A204.1 (cell line): ENCODE data around the gene HOXD9.

Experiments used
- FAIRE-seq: peaks from 2 replicates; lab custom pipeline; 2012; peaks lifted over from hg19 to GRCh38; lab: Jason Lieb, UNC

The HOXD9 gene

DNA sequence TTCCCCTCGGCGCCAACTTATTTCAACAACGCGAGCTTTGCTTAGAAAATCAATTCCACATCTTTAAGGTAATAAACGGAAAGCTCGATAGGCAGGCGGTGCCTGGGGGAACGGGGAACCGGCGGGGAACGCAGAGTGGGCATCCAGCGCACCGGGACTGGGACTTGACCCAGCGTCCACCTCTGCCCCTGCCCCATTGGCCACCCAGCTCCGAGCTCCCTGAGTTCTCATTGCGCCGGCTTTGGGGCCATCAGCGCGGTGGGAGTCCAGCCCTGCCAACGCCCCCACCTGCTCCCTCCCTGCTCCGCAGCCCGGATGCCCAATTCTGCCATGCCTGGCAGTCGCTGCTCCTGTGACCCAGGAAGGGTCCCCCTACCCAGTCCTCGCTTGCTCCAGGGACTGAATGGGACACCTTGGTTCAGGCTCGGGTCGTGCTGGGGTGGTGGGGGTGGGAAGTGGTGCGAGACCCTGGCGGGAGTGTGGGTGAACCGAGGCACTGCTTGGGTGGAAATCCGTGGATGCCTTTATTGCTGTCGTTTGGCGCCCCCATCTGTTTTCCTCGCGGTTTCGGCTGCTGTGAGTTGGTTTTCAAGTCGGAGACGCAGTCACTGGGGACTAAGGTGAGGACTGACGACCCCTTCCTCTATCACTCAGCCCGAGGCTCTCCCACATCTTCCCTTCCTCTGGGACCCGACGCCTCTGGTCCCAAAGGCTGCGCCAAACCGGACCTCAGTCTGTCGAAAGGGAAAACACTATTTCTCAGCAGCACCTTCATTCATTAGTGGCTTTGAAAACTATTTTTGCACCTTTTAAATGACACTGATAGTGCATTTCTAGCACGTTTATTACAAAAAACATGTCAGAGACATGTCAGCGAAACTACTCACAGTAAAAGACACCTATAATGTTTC, 36.4 kb upstream of the HOXD9 start:
- no peak for FAIRE-seq

DNA sequence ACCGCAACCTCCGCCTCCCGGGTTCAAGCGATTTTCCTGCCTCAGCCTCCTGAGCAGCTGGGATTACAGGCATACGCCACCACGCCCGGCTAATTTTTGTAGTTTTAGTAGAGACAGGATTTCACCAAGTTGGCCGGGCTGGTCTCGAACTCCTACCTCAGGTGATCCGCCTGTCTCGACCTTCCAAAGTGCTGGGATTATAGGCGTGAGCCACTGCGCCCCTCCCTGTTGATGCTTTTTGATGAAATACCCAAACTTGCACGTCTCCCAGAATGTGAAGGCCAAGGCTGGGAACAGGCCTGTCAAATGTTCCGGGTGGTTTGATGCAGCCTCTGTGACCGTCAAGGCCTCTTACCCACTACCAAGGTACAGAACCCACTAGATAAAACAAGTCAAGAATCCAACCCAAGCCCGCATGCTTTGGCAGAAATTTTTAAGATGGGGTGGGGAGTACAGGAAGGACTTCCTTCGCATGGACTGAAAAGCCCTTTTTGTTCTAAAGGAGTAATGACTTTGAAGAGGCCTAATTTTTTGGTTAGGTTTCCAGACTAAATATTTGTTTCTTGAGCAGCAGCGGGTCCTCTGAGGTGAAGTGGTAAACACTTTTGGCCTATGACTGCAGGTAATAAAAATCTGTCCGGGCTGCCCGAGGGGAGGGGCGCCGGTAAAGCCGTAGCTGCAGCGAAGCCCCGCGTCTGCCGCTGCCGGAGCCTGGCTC, 35.0 kb upstream of the HOXD9 start:
- no peak for FAIRE-seq

DNA sequence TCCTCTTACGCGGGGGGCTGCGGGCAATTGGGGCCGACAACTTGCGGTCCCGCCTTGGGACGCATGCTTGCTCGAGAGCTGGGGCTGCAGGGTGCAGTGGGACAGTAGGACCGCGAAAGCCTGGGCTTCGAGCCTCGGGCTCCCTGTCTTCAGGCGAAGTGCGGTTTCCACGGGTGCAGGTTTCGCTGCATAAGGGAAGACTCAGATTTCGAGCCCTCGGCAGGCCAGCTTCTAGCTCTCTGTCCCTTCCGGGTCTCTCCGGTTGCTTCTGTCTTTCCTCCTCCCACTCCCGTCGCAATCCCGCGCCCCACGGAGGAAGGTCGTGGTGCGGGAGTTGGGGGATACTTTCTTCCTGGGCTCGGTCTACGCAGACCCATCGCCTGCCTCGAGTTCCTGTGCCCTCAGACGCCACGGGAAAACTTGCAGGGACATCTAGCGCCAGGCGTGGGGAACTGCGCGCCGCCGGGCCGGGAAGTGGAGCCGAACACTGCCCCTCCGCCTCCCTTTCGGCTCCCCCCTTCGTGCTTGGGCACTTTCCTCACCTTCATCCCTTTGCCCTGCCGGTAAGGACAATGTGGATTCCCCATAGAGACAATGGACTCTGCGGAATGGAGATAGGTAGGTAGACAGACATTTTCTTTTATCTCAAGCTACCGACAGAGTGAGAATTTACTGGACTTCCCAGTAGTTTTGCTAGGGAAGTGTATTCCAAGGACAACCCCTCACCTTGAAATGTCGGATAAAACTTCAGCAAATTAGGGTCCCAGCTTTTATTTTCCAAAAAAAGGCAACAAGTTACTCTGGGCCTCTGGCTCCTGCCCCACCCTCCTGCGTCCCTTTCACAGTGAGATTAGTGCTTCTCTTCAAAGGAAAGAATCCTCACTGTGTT, 34.2 kb upstream of the HOXD9 start:
- no peak for FAIRE-seq

DNA sequence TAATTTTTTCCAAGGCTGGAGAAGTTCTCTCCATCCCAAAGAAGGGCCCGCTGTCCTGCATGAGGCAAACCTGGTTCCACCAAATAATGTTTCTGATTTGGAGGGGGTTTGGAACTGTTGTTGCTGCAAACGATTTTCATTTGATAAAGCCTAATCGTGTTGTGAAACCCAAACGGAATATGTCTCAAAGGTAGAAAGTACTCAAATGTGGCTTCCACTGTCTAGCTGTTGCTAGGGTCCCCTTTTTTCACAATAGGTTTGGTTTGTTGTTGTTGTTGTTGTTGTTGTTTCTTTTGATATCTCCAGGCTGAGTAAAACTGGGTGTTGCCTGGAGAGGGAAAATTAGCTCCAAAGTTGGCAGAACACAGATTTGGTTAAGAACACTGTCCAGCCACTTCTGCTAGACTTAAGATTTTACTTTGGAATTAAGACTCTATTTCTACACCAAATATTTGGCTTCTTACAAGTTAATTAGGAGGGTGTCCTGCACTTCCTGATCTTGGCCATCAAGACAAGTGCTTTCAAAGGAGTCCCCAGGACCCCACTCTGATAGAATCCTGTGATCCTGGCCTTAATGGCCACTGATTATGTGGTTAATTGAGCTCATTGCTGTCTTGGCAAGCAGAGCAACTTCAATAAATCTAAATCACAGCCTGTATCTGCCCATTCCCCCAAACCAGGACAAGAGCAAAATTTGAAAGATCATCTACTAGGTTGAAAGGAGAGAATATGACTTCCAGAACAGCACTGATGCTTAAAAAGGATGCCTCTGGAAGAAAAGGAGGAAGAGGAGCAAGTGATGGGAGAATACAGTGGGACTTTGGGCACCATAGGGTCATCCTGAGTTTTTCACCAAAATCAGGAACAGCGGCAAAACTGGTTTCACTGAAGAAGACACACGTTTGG, 33.3 kb upstream of the HOXD9 start:
- no peak for FAIRE-seq

DNA sequence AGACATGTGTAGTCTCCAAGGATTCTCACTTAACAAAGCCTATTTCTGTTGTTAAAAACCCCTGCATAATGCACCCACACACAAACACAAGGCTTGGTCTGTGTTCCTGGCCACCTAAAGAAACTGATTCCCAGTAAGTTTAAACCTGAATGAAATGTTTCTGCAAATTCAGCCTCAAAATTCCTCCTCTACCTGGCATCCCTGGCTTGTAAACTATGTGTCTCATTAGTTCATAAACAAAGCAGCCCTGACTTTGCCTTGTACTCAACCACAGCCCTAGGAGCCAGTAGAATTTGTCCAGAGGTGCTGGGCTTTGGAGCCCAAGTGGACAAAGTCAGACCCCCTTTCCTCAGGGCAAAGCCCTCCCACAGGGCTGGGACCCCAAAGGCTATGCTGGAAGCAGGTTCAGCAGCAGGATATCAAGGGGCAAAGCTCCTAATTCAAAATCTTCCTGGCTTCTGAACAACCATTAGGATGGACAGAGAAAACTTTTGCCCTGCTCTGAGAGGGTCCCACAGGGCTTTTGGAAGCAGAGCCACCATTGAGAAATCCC, 32.6 kb upstream of the HOXD9 start:
- FAIRE-seq, result no peak

DNA sequence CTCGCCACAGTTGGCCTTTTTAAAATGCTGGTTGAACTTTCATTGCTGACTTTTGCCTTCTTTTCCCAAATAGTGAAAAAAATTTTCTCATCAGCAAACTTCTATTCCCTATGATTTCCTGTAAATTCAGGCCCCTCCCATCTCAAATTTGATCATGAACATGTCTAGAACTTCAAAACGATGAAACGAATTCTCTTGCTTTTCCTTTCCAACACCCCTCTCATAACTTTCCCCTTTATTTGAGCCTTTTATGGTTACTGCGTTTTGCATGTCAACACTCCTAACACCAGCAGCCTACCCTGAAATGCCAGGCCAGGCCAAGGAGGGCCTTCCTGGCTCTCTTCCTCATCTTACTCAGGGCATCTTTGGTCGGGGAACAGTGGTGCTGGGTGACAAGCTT, 31.7 kb upstream of the HOXD9 start:
- no peak for FAIRE-seq

DNA sequence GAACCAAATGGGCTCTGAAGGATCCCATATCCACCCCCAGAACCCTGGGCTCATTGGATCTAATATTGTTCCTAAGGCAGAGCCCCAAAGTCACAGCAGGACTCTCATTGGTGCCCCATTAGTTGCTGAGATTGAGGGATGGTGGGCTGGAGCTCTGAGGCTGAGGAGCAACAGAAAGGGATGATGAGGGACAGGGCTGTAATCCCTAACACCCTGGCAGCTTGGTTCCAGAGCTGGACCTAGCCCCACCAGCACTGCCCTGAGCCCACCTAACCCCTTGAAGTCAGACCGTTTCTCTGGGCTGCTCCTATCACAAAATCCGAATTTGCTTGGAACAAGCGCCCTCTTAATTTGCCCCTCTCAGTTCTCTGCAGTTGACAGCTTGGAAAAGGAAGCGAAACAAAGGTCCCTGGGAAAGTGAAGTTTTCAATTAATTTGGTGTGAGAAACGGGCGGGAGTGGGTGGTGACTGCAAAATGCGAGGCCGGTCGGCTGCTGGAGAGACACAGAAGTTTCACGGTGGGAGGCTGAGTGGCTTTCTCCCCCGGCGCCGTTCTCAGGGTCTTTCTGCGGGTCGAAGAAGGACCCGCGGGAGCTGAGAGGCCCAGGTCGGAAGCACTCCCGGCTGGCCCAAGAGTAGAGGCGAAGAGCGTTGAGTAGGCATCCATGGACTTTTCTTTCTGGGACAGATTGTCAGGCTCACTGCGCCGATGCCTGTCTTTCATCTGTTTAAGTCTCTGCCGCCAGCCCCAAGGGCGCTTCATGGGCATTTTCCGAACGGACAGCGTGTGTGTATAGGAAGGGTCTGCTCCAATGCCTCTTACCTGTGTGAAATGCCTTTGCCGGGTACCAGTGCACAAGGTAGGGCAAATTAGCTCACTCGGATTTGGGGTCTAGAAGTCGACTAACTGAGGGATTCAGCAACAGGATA, 30.9 kb upstream of the HOXD9 start:
- FAIRE-seq, result no peak

DNA sequence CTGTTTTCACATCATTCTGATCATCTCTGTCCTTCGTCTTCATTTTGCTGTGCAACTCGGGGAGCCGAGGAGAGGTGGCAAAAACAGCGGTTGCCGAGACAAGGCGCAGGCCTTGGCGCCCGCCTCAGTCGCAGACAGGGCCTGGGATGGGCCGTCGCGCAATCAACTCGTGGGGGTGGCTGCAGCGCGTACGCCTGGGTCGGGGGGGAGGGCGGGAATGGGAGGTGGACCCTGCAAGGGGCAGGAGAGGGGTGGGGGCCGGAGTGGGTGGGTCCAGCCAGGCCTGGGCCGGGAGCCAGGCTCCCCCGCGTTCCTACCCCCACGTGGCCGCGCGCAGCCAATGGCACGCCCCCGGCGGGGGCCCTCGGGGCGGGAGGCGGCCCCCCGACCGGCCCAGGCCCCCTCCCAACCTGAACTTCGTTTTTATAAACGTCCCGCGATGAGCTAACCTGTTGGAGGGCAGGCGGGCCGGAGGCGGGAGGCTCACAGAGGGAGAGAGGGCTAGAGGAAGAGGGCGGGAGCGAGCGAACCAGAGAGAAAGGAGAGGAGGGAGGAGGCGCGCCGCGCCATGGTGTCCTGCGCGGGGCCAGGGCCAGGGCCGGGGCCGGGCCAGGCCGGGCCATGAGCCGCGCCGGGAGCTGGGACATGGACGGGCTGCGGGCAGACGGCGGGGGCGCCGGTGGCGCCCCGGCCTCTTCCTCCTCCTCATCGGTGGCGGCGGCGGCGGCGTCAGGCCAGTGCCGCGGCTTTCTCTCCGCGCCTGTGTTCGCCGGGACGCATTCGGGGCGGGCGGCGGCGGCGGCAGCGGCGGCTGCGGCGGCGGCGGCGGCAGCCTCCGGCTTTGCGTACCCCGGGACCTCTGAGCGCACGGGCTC, 30.0 kb upstream of the HOXD9 start, which contains the start of gene HOXD13:
Gene HOXD13, plus strand, starts transcription at position 452 of the 875 bp plus-strand sequence. Its CDS starts 170 bp downstream, at position 622.
- FAIRE-seq, result no peak

DNA sequence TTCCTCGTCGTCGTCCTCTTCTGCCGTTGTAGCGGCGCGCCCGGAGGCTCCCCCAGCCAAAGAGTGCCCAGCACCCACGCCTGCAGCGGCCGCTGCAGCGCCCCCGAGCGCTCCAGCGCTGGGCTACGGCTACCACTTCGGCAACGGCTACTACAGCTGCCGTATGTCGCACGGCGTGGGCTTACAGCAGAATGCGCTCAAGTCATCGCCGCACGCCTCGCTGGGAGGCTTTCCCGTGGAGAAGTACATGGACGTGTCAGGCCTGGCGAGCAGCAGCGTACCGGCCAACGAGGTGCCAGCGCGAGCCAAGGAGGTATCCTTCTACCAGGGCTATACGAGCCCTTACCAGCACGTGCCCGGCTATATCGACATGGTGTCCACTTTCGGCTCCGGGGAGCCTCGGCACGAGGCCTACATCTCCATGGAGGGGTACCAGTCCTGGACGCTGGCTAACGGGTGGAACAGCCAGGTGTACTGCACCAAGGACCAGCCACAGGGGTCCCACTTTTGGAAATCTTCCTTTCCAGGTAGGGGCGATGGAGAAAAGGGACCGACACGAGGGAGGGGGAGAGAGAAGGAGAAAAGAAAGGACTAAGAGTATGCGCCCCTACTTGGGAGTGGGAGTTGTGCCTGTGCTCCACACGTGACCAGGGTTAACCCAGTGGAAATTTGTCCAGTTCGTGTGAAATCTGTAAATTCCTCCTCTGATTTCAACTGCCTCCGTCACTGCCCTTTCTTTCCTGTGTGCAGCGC, 29.2 kb upstream of the HOXD9 start:
- FAIRE-seq, result no peak

DNA sequence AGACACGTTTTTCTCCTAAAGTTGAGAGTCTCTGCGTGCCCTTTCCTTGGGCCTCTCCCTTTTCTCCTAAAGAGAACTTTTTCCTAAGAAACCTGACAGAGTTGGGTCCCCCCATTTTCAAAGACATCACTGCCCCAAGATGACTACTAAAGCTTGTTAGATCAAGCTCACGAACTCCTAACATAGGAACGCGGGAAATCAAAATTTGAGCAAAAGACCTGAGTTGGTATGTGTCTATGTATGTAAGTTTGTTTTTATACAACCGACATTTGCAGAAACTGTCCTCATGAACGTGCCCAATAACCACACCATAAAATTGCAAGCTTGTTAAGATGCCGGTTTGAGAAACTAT, 28.6 kb upstream of the HOXD9 start:
- FAIRE-seq, result no peak

DNA sequence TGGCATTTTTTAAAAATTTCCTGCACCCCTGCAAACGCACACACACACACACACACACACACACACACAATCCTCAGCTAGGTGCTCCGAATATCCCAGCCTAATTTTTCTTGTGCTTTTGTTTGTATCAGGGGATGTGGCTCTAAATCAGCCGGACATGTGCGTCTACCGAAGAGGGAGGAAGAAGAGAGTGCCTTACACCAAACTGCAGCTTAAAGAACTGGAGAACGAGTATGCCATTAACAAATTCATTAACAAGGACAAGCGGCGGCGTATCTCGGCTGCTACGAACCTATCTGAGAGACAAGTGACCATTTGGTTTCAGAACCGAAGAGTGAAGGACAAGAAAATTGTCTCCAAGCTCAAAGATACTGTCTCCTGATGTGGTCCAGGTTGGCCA, 28.2 kb upstream of the HOXD9 start:
- FAIRE-seq, result no peak

DNA sequence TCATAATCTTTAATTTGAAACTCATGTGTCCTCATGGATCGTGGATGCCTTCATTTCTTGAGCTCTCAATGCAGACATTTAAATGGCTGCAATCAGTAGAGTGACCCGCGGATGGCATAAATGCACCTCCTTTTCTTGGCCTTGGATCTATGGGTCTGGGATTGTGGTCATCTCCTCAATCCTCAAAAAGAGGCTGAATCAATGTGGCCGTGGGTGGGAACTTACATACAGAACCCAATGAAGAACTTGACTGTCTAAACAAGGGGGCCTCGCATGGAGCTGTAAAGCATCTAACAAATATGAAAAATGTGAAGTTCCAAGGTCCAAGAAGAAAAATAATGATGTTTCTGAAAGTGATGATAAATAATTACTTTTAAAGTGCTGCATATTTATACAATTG, 27.1 kb upstream of the HOXD9 start:
- FAIRE-seq, result no peak

DNA sequence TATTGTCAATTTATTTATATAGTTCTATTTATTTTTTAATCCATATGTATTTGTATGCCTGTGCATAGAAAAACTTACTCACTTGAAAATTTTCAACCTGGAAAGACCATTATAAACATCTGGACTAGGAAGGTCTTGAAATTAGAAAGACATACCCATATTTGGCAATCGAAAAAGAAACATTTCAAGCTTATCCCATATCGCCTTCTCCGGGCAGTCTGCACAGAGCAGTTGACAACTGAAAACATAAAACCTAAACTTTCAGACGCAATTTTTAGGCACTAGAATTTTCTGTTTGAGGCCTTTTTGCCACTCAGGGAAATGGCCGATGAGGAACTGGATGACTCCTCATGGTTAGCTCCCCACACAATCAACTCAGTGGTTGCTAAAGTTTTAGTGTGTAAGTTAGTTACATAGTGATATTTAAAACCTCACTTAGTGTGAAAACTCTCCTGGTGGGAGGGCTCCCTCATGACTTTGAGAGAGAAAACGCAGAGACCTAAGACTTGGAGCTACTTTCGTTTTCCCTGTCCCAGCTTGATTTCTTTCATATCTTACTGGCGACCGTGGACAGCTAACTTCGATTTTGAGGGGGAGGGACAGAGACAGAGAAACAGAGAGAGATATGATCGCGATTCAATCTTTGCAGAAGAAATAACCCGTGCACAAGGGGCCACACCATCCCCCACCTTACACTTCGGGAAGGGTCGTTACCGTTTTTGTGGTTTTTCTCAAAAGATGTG, 26.1 kb upstream of the HOXD9 start:
- FAIRE-seq, result no peak

DNA sequence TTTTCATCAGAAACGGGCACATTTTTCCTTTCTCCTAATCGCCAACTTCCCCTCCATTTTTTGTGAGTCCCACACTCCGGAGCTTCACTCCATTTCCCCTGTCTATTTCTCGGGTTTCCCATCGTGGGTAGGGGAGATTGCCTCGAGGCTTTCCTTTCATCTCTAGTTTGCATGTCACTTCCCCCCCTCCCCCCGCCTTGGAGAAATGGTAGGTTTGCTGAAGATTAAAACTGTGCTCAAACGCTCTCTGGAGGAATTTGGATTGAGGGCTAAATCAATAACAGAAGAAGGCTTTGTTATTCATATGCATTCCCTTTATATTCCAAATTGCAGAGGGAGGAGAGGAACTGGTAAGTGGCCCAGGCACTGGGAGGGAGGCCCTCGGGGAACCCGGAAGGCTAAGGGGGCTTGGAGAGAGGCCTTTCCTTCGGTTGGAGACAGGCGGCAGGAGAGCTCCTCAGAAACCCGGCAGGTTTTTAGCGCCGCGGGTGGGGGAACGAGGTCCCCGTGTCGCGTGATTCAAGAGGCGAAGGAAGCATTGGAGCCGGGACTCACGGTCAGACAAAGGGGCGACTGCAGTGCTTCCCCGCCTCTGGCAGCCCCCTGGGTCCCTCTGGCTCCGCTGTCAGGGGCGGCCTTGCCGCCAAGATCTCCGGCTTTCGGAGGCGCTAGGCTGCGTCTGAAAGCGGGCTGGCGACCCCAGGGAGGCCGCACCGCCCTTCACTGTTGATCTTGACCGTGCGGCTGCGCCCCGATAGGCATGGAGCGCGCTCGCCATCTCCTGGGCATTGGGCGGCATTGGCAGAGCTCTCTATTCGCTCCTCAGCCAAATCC, 25.3 kb upstream of the HOXD9 start:
- no peak for FAIRE-seq

DNA sequence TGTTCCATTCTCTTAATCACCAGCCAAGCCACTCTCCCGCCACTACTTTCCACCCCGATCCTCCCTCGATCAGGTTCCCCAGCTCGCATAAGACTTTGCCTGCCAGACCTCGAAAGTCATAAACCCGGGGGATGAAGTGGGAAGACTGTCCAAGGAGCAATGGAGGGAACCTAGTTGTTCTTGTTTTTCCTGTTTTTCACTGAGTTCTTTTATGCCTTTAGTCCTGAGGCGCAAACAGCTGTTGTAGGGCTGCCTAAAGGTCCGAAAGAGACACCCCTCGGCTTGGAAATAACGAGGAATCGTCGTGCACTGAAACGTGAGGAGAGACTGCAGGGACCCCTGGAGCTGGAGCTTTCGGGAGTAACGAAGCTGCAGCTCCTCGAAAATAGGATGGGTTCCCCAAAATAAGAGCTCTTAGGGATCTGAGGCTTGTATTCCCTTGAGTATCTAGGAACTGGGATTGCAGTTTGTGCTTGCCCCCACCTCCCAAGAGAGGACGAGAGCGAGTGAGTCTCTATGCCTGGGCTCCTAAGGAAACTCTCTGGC, 24.6 kb upstream of the HOXD9 start:
- no peak for FAIRE-seq
